ENCODE data around the gene LCE5A.

Gene LCE5A

DNA sequence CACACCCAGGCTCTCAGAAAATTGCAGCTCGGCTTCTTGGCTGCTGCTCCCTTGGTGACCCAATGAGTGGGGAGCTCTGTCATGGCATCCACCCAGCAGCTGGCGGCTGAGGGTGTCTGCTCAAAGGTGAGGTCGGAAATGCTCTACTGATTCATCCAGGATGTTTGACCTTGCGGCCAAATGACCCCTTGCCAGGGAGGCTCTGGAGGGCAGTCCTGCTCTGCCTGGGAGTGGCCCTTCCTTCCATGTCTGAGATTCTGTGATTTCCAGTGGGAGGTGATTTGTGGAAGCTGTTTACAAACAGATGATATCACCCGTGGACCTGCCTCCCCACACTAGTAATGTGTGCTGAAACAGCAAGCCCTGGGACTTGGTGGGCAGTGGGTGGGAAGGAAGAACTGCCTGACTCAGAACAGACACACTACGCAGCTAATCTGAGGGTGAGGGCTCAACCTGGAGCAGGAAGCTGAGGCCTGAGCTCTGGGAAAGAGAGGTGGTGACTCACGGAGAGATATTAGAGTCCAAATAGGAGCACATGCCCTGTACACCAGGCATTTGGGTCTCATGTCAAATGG is 6.7 kb downstream of the LCE5A start:
- DNase-seq (ENCODE audit: low read depth in 1 of 2, low spot score in 1 of 2), result no peak
- TF ChIP-seq, protein P1, sequence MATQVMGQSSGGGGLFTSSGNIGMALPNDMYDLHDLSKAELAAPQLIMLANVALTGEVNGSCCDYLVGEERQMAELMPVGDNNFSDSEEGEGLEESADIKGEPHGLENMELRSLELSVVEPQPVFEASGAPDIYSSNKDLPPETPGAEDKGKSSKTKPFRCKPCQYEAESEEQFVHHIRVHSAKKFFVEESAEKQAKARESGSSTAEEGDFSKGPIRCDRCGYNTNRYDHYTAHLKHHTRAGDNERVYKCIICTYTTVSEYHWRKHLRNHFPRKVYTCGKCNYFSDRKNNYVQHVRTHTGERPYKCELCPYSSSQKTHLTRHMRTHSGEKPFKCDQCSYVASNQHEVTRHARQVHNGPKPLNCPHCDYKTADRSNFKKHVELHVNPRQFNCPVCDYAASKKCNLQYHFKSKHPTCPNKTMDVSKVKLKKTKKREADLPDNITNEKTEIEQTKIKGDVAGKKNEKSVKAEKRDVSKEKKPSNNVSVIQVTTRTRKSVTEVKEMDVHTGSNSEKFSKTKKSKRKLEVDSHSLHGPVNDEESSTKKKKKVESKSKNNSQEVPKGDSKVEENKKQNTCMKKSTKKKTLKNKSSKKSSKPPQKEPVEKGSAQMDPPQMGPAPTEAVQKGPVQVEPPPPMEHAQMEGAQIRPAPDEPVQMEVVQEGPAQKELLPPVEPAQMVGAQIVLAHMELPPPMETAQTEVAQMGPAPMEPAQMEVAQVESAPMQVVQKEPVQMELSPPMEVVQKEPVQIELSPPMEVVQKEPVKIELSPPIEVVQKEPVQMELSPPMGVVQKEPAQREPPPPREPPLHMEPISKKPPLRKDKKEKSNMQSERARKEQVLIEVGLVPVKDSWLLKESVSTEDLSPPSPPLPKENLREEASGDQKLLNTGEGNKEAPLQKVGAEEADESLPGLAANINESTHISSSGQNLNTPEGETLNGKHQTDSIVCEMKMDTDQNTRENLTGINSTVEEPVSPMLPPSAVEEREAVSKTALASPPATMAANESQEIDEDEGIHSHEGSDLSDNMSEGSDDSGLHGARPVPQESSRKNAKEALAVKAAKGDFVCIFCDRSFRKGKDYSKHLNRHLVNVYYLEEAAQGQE (IDR thresholded peaks at IDR 0.05; ENCODE audit: insufficient replicate concordance, low read depth), result no peak
- TF ChIP-seq GABPA (IDR thresholded peaks at IDR 0.05; ENCODE audit: low read depth) (no peak), SPI1 (IDR thresholded peaks at IDR 0.05; ENCODE audit: borderline replicate concordance, low read depth) (no peak), POLR2AphosphoS5 (IDR thresholded peaks at IDR 0.05; ENCODE audit: low read depth) (no peak)
- TF ChIP-seq, protein P2, sequence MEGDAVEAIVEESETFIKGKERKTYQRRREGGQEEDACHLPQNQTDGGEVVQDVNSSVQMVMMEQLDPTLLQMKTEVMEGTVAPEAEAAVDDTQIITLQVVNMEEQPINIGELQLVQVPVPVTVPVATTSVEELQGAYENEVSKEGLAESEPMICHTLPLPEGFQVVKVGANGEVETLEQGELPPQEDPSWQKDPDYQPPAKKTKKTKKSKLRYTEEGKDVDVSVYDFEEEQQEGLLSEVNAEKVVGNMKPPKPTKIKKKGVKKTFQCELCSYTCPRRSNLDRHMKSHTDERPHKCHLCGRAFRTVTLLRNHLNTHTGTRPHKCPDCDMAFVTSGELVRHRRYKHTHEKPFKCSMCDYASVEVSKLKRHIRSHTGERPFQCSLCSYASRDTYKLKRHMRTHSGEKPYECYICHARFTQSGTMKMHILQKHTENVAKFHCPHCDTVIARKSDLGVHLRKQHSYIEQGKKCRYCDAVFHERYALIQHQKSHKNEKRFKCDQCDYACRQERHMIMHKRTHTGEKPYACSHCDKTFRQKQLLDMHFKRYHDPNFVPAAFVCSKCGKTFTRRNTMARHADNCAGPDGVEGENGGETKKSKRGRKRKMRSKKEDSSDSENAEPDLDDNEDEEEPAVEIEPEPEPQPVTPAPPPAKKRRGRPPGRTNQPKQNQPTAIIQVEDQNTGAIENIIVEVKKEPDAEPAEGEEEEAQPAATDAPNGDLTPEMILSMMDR (IDR thresholded peaks at IDR 0.05; ENCODE audit: insufficient read depth, low read length), result no peak
- H3K4me3 ChIP-seq (replicated peaks; ENCODE audit: insufficient read depth, low read length), result no peak overlapping the region
- peaks cover 32% of the 10 kb centered on the region for H3K27me3 ChIP-seq (ENCODE audit: insufficient read depth, poor library complexity, severe bottlenecking)
- no peak overlapping the region for H3K27ac ChIP-seq (replicated peaks)

DNA sequence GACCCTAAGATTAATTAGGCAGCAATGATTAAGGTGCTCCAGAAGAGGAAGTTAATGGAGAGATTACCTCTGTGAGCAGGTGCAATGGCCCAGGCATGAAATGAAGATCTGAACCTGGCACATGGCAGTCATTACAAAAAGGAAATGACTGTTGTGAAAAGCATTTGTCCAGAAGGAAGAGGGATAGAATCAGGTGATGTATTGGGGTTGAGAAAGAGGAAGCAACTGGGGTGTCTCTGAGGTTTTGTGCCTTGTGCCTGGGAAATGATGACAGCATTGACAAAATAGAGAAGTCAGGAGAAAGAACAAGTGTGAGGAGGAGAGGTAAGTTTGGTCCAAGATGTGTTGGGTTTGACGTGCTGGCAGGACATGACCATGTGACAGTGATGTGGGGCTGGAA is 9.2 kb downstream of the LCE5A start:
- TF ChIP-seq POLR2AphosphoS5 (IDR thresholded peaks at IDR 0.05; ENCODE audit: low read depth), result peak; percentile 77
- TF ChIP-seq SPI1 (IDR thresholded peaks at IDR 0.05; ENCODE audit: borderline replicate concordance, low read depth), result peak; percentile 87; the same call in 1 of the 2 replicates
- TF ChIP-seq, protein P2 (IDR thresholded peaks at IDR 0.05; ENCODE audit: insufficient read depth, low read length), result no peak
- TF ChIP-seq, protein P1 (IDR thresholded peaks at IDR 0.05; ENCODE audit: insufficient replicate concordance, low read depth), result no peak
- no peak overlapping the region; the same call in 1 of the 2 replicates for H3K27ac ChIP-seq (replicated peaks)
- peaks cover 13% of the 10 kb centered on the region for H3K27me3 ChIP-seq (ENCODE audit: insufficient read depth, poor library complexity, severe bottlenecking)
- peak in 1 of 2 experiments; percentile 81 for DNase-seq (ENCODE audit: low read depth in 1 of 2, low spot score in 1 of 2)
- H3K4me3 ChIP-seq (replicated peaks; ENCODE audit: insufficient read depth, low read length), result no peak overlapping the region

DNA sequence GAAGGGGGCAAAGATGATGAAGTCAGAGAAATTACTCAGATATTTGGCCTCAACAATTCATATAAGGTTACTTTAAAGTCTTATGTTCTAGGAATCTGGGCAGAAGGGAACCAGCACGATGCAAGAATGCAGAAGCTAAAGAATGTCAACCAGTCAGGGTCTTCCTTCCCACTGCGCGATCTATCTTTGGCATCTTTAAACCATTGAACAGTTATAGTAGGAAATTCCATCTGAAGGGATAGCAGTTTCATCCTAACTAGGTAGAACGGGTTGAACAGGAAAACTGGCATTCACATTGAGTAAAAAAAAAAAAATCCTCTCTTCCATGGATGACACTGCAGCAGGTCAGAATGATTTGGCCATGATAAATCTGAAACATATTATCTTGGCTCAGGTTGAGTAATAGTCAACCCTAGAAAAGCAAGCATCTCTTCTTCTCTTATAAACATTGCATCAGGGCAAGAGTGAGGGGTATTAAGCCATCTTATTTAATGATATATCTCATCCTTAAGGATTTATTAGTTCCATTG is 10.0 kb downstream of the LCE5A start:
- no peak overlapping the region for H3K27ac ChIP-seq (replicated peaks)
- TF ChIP-seq POLR2AphosphoS5 (IDR thresholded peaks at IDR 0.05; ENCODE audit: low read depth), result no peak
- TF ChIP-seq SPI1 (IDR thresholded peaks at IDR 0.05; ENCODE audit: borderline replicate concordance, low read depth), result no peak
- TF ChIP-seq, protein P2 (IDR thresholded peaks at IDR 0.05; ENCODE audit: insufficient read depth, low read length), result no peak
- no peak for TF ChIP-seq GABPA (IDR thresholded peaks at IDR 0.05; ENCODE audit: low read depth)
- TF ChIP-seq, protein P1 (IDR thresholded peaks at IDR 0.05; ENCODE audit: insufficient replicate concordance, low read depth), result no peak
- DNase-seq (ENCODE audit: low read depth in 1 of 2, low spot score in 1 of 2), result no peak
- no peak overlapping the region for H3K4me3 ChIP-seq (replicated peaks; ENCODE audit: insufficient read depth, low read length)
- H3K27me3 ChIP-seq (ENCODE audit: insufficient read depth, poor library complexity, severe bottlenecking), result peaks cover 5% of the 10 kb centered on the region
